Measurements from ENCODE around the gene URB2. TPM values are rescaled to one million over a fixed set of nuclear protein-coding genes. Genes with fewer than 3 reads are reported as not detected.

Gene URB2
- total and polyA plus RNA-seq, 2 of the 13 experiments (the other 11 are each of a cell fraction or from before 2014, with no cell fraction given) = 4.0 to 17.6 TPM

- ChIA-PET POLR2A (no interaction called here), CTCF (ENCODE audit: low intra/inter-chr PET ratio, low total read pairs) (no interaction called here)
- TF ChIP-seq RNF219 (CRISPR knock-in tag; IDR thresholded peaks at IDR 0.05) = no peak
- TF ChIP-seq GTF2F1 (IDR thresholded peaks at IDR 0.05; ENCODE audit: low read length) = no peak
- TF ChIP-seq NFATC3 (CRISPR knock-in tag; IDR thresholded peaks at IDR 0.05) = no peak
- no peak for TF ChIP-seq ZNF17 (CRISPR knock-in tag; IDR thresholded peaks at IDR 0.05)
- TF ChIP-seq SRSF9 (IDR thresholded peaks at IDR 0.05; ENCODE audit: borderline replicate concordance, insufficient read depth, low read depth, low read length, poor library complexity, severe bottlenecking) = no peak
- no peak for TF ChIP-seq ZNF558 (CRISPR knock-in tag; IDR thresholded peaks at IDR 0.05; ENCODE audit: borderline replicate concordance)
- no peak for TF ChIP-seq CENPT (CRISPR knock-in tag; IDR thresholded peaks at IDR 0.05; ENCODE audit: low read depth)
- in situ Hi-C loops (cut with HindIII; ENCODE audit: extremely low pct_ligation_motif_present, low pct_unique_long_range_greater_than_20kb) (no loop called here), intact Hi-C loops (cut with micrococcal nuclease; ENCODE audit: unreplicated experiment) (no loop called here)
- H3K27ac ChIP-seq (ENCODE audit: extremely low read length, insufficient read depth, low read length) = no peak overlapping the region
- no peaks in the 10 kb centered on the region for H3K79me2 ChIP-seq (ENCODE audit: insufficient read depth, low read length)
- H3K4me3 ChIP-seq (replicated peaks in 1 of 3; ENCODE audit: insufficient read depth in 1 of 3, low read depth in 2 of 3, low read length in 3 of 3) = no peak overlapping the region
- H4K20me1 ChIP-seq (ENCODE audit: insufficient read depth, low read length) = no peaks in the 10 kb centered on the region
- H3K27me3 ChIP-seq (ENCODE audit: control insufficient read depth in 1 of 2, insufficient read depth in 2 of 2, low read length in 2 of 2) = no peaks in the 10 kb centered on the region
- no peak overlapping the region for H2AFZ ChIP-seq (ENCODE audit: low read length)
- no peaks in the 10 kb centered on the region for H3K9me3 ChIP-seq (ENCODE audit: low read length)
- ATAC-seq = no peak
- FAIRE-seq = no peak
- H3K9ac ChIP-seq (ENCODE audit: insufficient read depth, low read depth, low read length) = no peak overlapping the region
- no peak overlapping the region for H3K4me2 ChIP-seq (ENCODE audit: low read depth, low read length)
- no TSS peak for BruUV-seq (replicated peaks)
- H3K4me1 ChIP-seq (ENCODE audit: insufficient read depth, low read length) = no peaks in the 10 kb centered on the region
- DNase-seq (ENCODE audit: low spot score) = no peak
- H3K36me3 ChIP-seq (replicated peaks in 1 of 2; ENCODE audit: control insufficient read depth in 1 of 2, insufficient read depth in 2 of 2, low read length in 2 of 2) = no peaks in the 10 kb centered on the region
Measured at GRCh38 chr1:229675396-229675795, 49.3 kb downstream of the URB2 start.

DNA sequence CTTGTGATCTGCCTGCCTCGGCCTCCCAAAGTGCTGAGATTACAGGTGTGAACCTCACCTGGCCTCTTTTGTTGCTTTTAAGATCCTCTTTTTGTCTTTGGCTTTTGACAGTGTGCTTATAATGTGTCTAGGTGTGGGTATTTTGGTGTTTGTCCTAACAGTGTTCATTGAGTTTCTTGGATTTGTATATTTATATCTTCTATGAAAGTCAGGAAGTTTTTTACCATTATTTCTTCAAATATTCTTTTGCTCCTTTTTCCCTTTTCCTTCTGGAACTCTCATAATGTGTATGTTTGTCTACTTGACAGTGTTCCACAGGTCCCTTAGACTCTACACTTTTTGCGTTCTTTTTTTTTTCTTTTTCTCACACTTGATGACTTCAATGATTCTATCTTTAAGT lies 59.1 kb downstream of the URB2 start:
- FAIRE-seq (no peak), ATAC-seq (no peak), DNase-seq (ENCODE audit: low spot score) (no peak)
- intact Hi-C loops (cut with micrococcal nuclease; ENCODE audit: unreplicated experiment) = no loop called here
- in situ Hi-C loops (cut with HindIII; ENCODE audit: extremely low pct_ligation_motif_present, low pct_unique_long_range_greater_than_20kb) = no loop called here
- no peaks in the 10 kb centered on the region for H3K4me1 ChIP-seq (ENCODE audit: insufficient read depth, low read length)
- ChIA-PET CTCF (ENCODE audit: low intra/inter-chr PET ratio, low total read pairs) (no interaction called here), POLR2A (no interaction called here)
- H3K9ac ChIP-seq (ENCODE audit: insufficient read depth, low read depth, low read length) = no peak overlapping the region
- H4K20me1 ChIP-seq (ENCODE audit: insufficient read depth, low read length) = no peaks in the 10 kb centered on the region
- H3K4me2 ChIP-seq (ENCODE audit: low read depth, low read length) = no peak overlapping the region
- TF ChIP-seq, protein P1, sequence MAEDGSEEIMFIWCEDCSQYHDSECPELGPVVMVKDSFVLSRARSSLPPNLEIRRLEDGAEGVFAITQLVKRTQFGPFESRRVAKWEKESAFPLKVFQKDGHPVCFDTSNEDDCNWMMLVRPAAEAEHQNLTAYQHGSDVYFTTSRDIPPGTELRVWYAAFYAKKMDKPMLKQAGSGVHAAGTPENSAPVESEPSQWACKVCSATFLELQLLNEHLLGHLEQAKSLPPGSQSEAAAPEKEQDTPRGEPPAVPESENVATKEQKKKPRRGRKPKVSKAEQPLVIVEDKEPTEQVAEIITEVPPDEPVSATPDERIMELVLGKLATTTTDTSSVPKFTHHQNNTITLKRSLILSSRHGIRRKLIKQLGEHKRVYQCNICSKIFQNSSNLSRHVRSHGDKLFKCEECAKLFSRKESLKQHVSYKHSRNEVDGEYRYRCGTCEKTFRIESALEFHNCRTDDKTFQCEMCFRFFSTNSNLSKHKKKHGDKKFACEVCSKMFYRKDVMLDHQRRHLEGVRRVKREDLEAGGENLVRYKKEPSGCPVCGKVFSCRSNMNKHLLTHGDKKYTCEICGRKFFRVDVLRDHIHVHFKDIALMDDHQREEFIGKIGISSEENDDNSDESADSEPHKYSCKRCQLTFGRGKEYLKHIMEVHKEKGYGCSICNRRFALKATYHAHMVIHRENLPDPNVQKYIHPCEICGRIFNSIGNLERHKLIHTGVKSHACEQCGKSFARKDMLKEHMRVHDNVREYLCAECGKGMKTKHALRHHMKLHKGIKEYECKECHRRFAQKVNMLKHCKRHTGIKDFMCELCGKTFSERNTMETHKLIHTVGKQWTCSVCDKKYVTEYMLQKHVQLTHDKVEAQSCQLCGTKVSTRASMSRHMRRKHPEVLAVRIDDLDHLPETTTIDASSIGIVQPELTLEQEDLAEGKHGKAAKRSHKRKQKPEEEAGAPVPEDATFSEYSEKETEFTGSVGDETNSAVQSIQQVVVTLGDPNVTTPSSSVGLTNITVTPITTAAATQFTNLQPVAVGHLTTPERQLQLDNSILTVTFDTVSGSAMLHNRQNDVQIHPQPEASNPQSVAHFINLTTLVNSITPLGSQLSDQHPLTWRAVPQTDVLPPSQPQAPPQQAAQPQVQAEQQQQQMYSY (CRISPR knock-in tag; IDR thresholded peaks at IDR 0.05) = no peak
- no peak for TF ChIP-seq GFI1 (CRISPR knock-in tag; IDR thresholded peaks at IDR 0.05; ENCODE audit: borderline replicate concordance)
- no peaks in the 10 kb centered on the region for H3K79me2 ChIP-seq (ENCODE audit: insufficient read depth, low read length)
- no TSS peak for BruUV-seq (replicated peaks)
- H3K27me3 ChIP-seq (ENCODE audit: control insufficient read depth in 1 of 2, insufficient read depth in 2 of 2, low read length in 2 of 2) = no peaks in the 10 kb centered on the region
- no peaks in the 10 kb centered on the region for H3K36me3 ChIP-seq (replicated peaks in 1 of 2; ENCODE audit: control insufficient read depth in 1 of 2, insufficient read depth in 2 of 2, low read length in 2 of 2)
- no peak overlapping the region for H3K4me3 ChIP-seq (replicated peaks in 1 of 3; ENCODE audit: insufficient read depth in 1 of 3, low read depth in 2 of 3, low read length in 3 of 3)
- no peak overlapping the region for H3K27ac ChIP-seq (ENCODE audit: extremely low read length, insufficient read depth, low read length)
- H3K9me3 ChIP-seq (ENCODE audit: low read length) = peaks cover 10% of the 10 kb centered on the region
- WGBS (ENCODE audit: low lambda C conversion rate) = 46% methylated on average over 2 of the region's 2 CpGs
- H2AFZ ChIP-seq (ENCODE audit: low read length) = no peak overlapping the region
